ENCODE measurements around the gene ATG7. TPM values are rescaled to one million over a fixed set of nuclear protein-coding genes. Genes with fewer than 3 reads are reported as not detected.
A peak's percentile ranks its signal among the peaks of the same experiment; 100 is the strongest.

Gene ATG7
- total RNA-seq, 1 donor from 2014 or later, result 53.4 TPM

DNA sequence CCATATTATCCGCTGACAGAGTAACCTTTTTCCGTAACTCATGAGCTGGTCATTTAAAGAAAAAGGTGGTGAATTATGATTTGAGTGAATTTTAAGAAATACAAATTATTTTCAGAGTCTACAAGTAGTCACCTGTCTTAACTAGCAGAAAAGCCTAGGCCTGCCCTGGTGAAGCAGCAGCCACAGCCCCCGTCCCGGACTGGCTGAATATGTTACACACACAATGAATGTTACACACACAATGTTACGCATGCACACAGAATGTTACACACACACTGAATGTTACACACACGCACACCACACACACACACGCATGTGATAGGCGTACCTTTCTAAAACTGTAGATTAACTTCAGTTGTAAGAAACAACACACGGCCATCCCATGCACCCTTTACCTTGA, 293.7 kb downstream of the ATG7 start:
- no peak for DNase-seq (ENCODE audit: low read depth)
- peaks cover 24% of the 10 kb centered on the region for H3K36me3 ChIP-seq (ENCODE audit: control insufficient read depth, insufficient read depth, low read length)
- TF ChIP-seq, protein P1, sequence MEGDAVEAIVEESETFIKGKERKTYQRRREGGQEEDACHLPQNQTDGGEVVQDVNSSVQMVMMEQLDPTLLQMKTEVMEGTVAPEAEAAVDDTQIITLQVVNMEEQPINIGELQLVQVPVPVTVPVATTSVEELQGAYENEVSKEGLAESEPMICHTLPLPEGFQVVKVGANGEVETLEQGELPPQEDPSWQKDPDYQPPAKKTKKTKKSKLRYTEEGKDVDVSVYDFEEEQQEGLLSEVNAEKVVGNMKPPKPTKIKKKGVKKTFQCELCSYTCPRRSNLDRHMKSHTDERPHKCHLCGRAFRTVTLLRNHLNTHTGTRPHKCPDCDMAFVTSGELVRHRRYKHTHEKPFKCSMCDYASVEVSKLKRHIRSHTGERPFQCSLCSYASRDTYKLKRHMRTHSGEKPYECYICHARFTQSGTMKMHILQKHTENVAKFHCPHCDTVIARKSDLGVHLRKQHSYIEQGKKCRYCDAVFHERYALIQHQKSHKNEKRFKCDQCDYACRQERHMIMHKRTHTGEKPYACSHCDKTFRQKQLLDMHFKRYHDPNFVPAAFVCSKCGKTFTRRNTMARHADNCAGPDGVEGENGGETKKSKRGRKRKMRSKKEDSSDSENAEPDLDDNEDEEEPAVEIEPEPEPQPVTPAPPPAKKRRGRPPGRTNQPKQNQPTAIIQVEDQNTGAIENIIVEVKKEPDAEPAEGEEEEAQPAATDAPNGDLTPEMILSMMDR (IDR thresholded peaks at IDR 0.05; ENCODE audit: insufficient read depth, low read length, severe bottlenecking), result no peak
- FAIRE-seq, result no peak
- no peaks in the 10 kb centered on the region for H3K27me3 ChIP-seq (ENCODE audit: control insufficient read depth, insufficient read depth, low read length)
- no peak overlapping the region for H3K4me3 ChIP-seq (ENCODE audit: low read depth, low read length)

DNA sequence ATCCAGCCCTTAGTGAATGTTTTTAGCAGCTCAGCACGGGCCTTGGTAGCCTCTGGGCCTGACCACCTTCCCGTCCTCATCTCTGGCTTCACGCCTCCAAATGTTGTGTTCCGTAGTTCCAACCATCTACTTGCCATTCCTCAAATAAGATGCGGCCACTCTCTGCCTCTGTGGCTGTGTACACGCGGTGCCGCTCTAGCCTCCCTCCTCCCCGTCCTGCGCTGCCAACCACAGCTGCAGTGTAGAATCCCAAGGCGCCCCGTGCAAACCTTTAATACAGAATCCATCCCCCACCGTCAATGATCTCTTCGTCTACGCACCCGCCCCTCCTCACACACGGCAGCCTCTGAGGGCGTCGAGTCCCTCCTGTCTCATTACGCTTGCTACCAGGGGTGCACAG, 294.3 kb downstream of the ATG7 start:
- no peak for DNase-seq (ENCODE audit: low read depth)
- TF ChIP-seq, protein P1 (IDR thresholded peaks at IDR 0.05; ENCODE audit: insufficient read depth, low read length, severe bottlenecking), result no peak
- H3K36me3 ChIP-seq (ENCODE audit: control insufficient read depth, insufficient read depth, low read length), result peaks cover 20% of the 10 kb centered on the region
- no peak overlapping the region for H3K4me3 ChIP-seq (ENCODE audit: low read depth, low read length)
- FAIRE-seq, result no peak
- H3K27me3 ChIP-seq (ENCODE audit: control insufficient read depth, insufficient read depth, low read length), result no peaks in the 10 kb centered on the region

DNA sequence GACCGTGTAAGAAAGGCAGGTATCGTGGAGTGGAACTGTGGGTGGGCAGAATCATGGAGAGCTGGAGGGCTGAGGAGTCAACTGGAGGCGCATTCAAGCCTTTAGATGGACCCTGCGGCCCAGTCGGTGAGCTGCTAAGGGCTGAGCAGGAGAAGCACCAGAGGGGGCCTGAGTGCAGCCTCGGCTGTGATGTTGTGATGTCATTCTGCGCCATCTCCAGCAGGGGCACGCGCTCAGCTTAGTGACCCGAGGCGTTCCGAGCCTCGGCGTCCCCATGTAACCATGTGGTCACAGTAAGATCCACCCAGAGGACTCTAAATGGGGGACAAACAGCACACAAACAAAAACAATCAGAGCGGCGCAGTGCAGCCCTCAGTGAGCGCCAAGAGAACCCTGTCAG, 294.7 kb downstream of the ATG7 start:
- FAIRE-seq (peak; percentile 58), DNase-seq (ENCODE audit: low read depth) (no peak)
- Histone ChIP-seq H3K27me3 (ENCODE audit: control insufficient read depth, insufficient read depth, low read length) (no peaks in the 10 kb centered on the region), H3K36me3 (ENCODE audit: control insufficient read depth, insufficient read depth, low read length) (peaks cover 20% of the 10 kb centered on the region), H3K4me3 (ENCODE audit: low read depth, low read length) (no peak overlapping the region)
- TF ChIP-seq, protein P1 (IDR thresholded peaks at IDR 0.05; ENCODE audit: insufficient read depth, low read length, severe bottlenecking), result peak; percentile 2

DNA sequence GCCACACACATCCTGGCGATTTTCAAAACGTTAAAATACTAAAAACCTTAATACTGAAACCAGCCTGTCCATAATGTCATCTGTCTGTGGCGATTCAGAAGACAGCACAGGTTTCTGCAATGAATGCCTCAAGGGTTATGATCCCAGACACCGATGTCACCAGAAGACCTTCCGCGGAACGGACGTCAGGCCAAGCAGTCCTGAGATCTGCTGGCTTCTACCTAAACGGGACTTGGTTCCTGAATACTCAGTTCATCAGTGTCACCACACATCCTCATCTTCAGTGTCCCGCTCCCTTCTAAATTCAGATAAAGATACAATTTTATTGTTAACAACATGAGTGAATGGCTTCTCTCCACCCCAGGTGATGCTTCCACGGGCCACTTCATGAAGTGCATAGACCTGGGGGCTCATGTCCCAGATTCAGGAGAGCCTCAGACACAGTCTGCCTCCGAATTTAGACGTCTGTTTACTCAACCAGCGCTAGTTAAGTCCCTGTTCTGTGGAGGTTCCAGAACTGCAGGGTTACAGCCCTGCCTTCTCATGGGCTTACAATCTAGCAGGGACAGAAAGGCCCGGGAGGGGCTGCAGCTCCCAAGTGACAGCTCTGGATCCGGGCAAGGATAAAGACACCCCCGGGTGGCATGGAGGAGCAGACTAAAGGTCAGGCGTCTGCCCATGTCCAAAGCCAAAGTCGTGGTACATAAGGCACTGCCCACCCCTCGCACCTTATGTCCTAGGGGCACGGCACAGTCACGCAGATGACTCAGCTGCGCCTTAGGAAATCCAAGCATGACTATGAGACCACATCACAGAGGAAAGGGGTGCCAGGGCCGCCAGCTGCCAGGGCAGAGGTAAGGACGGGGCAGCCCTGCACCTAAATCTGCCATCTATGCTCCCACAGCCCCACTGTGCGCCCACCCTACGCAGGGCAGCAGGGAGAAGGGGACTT, 295.6 kb downstream of the ATG7 start:
- peaks cover 17% of the 10 kb centered on the region for H3K36me3 ChIP-seq (ENCODE audit: control insufficient read depth, insufficient read depth, low read length)
- TF ChIP-seq, protein P1 (IDR thresholded peaks at IDR 0.05; ENCODE audit: insufficient read depth, low read length, severe bottlenecking), result no peak
- DNase-seq (ENCODE audit: low read depth), result peak; percentile 71
- FAIRE-seq, result no peak
- H3K4me3 ChIP-seq (ENCODE audit: low read depth, low read length), result no peak overlapping the region
- H3K27me3 ChIP-seq (ENCODE audit: control insufficient read depth, insufficient read depth, low read length), result no peaks in the 10 kb centered on the region

DNA sequence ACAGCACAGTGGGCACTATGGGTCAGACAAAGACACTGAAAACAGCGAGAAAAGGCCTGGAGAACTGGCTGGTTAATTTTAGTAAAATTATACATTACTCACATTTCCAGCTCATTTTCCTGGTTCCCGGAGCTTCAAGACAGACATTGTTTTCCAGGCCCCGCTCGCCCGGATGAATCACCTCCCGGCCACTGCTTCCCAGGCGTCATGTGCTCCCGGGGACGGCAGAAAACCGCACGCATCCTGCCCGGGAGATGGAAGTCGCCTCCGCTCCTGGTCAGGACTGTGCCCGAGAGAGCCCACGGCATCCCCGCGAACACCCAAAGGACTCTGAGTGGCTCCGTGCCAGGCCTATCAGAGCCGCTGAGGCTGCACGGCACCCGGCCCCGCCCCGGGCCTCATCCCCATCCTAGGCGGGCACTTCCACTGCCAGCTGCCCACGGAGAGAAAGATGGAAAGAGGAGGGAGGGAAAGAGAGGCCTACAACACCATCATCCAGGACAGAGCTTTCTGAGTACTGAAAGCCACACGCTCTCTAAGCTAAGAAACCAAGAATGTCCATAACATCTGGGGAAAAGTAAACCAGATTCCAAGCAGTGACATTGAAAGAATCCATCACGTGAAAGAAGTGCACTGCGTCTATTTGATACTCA, 296.4 kb downstream of the ATG7 start:
- FAIRE-seq (no peak), DNase-seq (ENCODE audit: low read depth) (peak; percentile 66)
- TF ChIP-seq, protein P1 (IDR thresholded peaks at IDR 0.05; ENCODE audit: insufficient read depth, low read length, severe bottlenecking), result no peak
- no peaks in the 10 kb centered on the region for H3K27me3 ChIP-seq (ENCODE audit: control insufficient read depth, insufficient read depth, low read length)
- no peak overlapping the region for H3K4me3 ChIP-seq (ENCODE audit: low read depth, low read length)
- peaks cover 12% of the 10 kb centered on the region for H3K36me3 ChIP-seq (ENCODE audit: control insufficient read depth, insufficient read depth, low read length)
